Upper lobe of left lung (tissue), 4 donors: ENCODE results near the gene RBBP4.

Experiments
- EP300 ChIP-seq, 4 donors: sonication (generic); formaldehyde crosslinking; IDR thresholded peaks; one replicate each; pipeline ENCODE4 v1.5.1; 2017; ENCODE audit warnings: antibody characterized with exemption in 4 of 4, control low read depth in 2 of 4
- TF ChIP-seq, protein P1 (sequence below), 6 experiments: fragments of 450-650 bp in 4 of 6; fragments of 200-600 bp in 2 of 6; sonication (generic) in 2 of 6; IDR thresholded peaks; one replicate each; pipeline ENCODE4 v1.5.1; 2016 to 2019; ENCODE audit warnings: antibody characterized with exemption in 6 of 6

DNA sequence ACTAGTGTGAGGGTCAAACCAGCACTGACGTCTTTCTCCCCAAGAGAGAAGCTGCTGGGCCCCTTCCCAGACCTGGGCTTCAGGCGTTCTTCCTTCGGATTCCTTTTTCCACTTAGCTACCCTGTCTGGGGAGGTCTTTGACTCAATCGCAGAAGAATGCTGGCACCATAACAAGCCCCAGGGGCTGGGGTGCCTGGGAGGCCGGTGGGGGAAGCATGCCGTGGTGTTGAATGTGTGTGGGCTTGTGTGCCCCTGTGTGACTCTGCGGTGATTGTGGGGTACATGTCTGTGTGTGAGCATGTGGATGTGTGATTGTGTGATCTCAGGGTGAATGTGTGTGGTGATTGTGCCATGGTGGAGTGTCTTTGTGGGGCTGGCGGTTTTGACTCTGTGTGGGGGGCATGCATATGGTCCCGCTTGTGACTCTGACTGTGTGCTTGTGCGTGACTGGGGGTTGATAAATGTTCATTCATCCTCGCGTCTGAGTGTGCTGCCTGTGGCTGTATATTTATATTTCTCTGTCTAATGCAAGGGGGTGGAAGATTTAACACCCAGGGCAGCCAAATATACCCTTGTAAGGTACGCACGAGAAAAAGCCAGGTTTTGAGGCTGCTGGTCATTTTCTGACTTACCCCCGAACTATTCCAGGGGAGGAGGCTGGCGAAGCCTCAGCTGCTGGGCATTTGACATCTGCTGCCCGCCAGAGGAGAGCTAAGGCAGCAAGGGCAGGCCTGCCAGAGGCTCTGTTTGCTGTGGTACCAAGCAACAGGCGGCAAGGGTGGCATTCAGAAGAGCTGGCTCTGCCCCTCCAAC, 52.7 kb downstream of the RBBP4 start:
- TF ChIP-seq, protein P1, sequence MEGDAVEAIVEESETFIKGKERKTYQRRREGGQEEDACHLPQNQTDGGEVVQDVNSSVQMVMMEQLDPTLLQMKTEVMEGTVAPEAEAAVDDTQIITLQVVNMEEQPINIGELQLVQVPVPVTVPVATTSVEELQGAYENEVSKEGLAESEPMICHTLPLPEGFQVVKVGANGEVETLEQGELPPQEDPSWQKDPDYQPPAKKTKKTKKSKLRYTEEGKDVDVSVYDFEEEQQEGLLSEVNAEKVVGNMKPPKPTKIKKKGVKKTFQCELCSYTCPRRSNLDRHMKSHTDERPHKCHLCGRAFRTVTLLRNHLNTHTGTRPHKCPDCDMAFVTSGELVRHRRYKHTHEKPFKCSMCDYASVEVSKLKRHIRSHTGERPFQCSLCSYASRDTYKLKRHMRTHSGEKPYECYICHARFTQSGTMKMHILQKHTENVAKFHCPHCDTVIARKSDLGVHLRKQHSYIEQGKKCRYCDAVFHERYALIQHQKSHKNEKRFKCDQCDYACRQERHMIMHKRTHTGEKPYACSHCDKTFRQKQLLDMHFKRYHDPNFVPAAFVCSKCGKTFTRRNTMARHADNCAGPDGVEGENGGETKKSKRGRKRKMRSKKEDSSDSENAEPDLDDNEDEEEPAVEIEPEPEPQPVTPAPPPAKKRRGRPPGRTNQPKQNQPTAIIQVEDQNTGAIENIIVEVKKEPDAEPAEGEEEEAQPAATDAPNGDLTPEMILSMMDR (IDR thresholded peaks at IDR 0.05): no peak
- TF ChIP-seq EP300 (IDR thresholded peaks at IDR 0.05): no peak
